SK-N-SH treated with all-trans-retinoic acid at 6 μM for 48 hours (cell line): ENCODE results near the gene KRT86.

Experiments used
- ATAC-seq: fragments of 200-7000 bp; cut with Tn5 transposase; 3 replicates; pipeline ENCODE4 v1.9.1; 2020; ENCODE audit warnings: mild to moderate bottlenecking, moderate library complexity
- ARNTL ChIP-seq: fragments of 450-650 bp; formaldehyde crosslinking; IDR thresholded peaks from 2 replicates; pipeline ENCODE4 v1.5.0; 2020; ENCODE audit warnings: low read depth, mild to moderate bottlenecking, moderate library complexity, borderline replicate concordance
- BACH2 ChIP-seq: fragments of 250-450 bp; sonication (Bioruptor Pico); IDR thresholded peaks from 2 replicates; pipeline ENCODE4 v1.9.0; 2021; ENCODE audit warnings: mild to moderate bottlenecking, borderline replicate concordance
- CSDC2 ChIP-seq: fragments of 250-450 bp; sonication (Bioruptor Pico); IDR thresholded peaks from 2 replicates; pipeline ENCODE4 v1.5.0; 2020; ENCODE audit warnings: mild to moderate bottlenecking, moderate library complexity
- ESRRG ChIP-seq: fragments of 250-450 bp; sonication (Bioruptor Pico); IDR thresholded peaks from 2 replicates; pipeline ENCODE4 v1.6.1; 2021; ENCODE audit warnings: mild to moderate bottlenecking
- GLIS3 ChIP-seq: fragments of 250-450 bp; sonication (Bioruptor Pico); IDR thresholded peaks from 2 replicates; pipeline ENCODE4 v1.5.0; 2020; ENCODE audit warnings: mild to moderate bottlenecking, moderate library complexity
- OSR1 ChIP-seq: fragments of 250-450 bp; sonication (Bioruptor Pico); IDR thresholded peaks from 2 replicates; pipeline ENCODE4 v1.8.0; 2022; ENCODE audit warnings: moderate library complexity, mild to moderate bottlenecking, inconsistent platforms
- PPARA ChIP-seq: fragments of 250-450 bp; sonication (Bioruptor Pico); IDR thresholded peaks from 2 replicates; pipeline ENCODE4 v1.5.0; 2020; ENCODE audit warnings: mild to moderate bottlenecking, borderline replicate concordance
- RARB ChIP-seq: fragments of 250-450 bp; sonication (Bioruptor Pico); IDR thresholded peaks from 2 replicates; pipeline ENCODE4 v1.8.0; 2021; ENCODE audit warnings: mild to moderate bottlenecking, moderate library complexity
- SNAI2 ChIP-seq: fragments of 250-450 bp; sonication (Bioruptor Pico); IDR thresholded peaks from 2 replicates; pipeline ENCODE4 v1.5.0; 2020; ENCODE audit warnings: mild to moderate bottlenecking, moderate library complexity
- TCF4 ChIP-seq: fragments of 250-450 bp; sonication (Bioruptor Pico); IDR thresholded peaks from 2 replicates; pipeline ENCODE4 v1.8.0; 2021; ENCODE audit warnings: mild to moderate bottlenecking, moderate library complexity, borderline replicate concordance
- TOX ChIP-seq: fragments of 250-450 bp; sonication (Bioruptor Pico); IDR thresholded peaks from 2 replicates; pipeline ENCODE4 v1.8.0; 2021; ENCODE audit warnings: mild to moderate bottlenecking, moderate library complexity, borderline replicate concordance
- ZFP3 ChIP-seq: fragments of 250-450 bp; sonication (Bioruptor Pico); IDR thresholded peaks from 2 replicates; pipeline ENCODE4 v1.5.0; 2020; ENCODE audit warnings: mild to moderate bottlenecking, moderate library complexity
- ZFP30 ChIP-seq: fragments of 450-650 bp; formaldehyde crosslinking; IDR thresholded peaks from 2 replicates; pipeline ENCODE4 v1.5.0; 2022; ENCODE audit warnings: mild to moderate bottlenecking, moderate library complexity
- ZNF565 ChIP-seq: fragments of 450-650 bp; formaldehyde crosslinking; conservative IDR thresholded peaks from 2 replicates; pipeline ENCODE4 v1.5.0; 2020; ENCODE audit warnings: low read depth, mild to moderate bottlenecking, moderate library complexity
- ZNF70 ChIP-seq: fragments of 450-650 bp; formaldehyde crosslinking; IDR thresholded peaks from 2 replicates; pipeline ENCODE4 v1.5.0; 2020; ENCODE audit warnings: mild to moderate bottlenecking, moderate library complexity
- ZNF8 ChIP-seq: fragments of 450-650 bp; formaldehyde crosslinking; IDR thresholded peaks from 2 replicates; pipeline ENCODE4 v1.5.0; 2020; ENCODE audit warnings: mild to moderate bottlenecking, moderate library complexity
- TF ChIP-seq, protein P1 (sequence below): fragments of 250-450 bp; sonication (Bioruptor Pico); IDR thresholded peaks from 2 replicates; pipeline ENCODE4 v1.5.1; 2020; ENCODE audit warnings: low read depth, mild to moderate bottlenecking, moderate library complexity
- TF ChIP-seq, protein P2 (sequence below): fragments of 250-450 bp; sonication (Bioruptor Pico); IDR thresholded peaks from 2 replicates; pipeline ENCODE4 v1.8.0; 2020; ENCODE audit warnings: mild to moderate bottlenecking, moderate library complexity, borderline replicate concordance
- TF ChIP-seq, protein P3 (sequence below): fragments of 250-450 bp; sonication (Bioruptor Pico); IDR thresholded peaks from 2 replicates; pipeline ENCODE4 v1.5.0; 2020; ENCODE audit warnings: mild to moderate bottlenecking, moderate library complexity
- TF ChIP-seq, protein P4 (sequence below): fragments of 250-450 bp; sonication (Bioruptor Pico); IDR thresholded peaks from 2 replicates; pipeline ENCODE4 v1.8.0; 2021; ENCODE audit warnings: low read depth, mild to moderate bottlenecking, moderate library complexity, borderline replicate concordance
- TF ChIP-seq, protein P5 (sequence below): fragments of 250-450 bp; sonication (Bioruptor Pico); IDR thresholded peaks from 2 replicates; pipeline ENCODE4 v1.5.1; 2021; ENCODE audit warnings: mild to moderate bottlenecking, moderate library complexity

The KRT86 gene

DNA sequence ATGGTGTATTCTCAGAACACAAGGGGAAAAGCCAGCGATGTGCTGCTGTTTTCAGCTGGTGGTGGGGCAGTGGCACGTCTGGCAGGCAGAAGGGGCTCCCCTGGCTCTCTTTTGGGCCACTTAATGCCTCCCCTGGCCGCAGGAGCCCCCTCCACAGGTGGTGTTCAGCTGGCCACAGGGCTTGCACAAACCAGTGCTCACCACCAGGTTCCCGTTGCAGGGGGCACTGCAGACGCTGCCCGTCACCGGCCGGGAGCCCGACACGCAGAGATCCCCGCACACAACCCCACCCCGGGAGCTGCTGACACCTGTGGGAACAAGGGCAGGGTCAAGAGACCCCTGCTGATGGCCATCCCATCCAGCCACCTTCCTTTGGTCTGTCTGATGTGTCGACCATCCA is 40.1 kb downstream of the KRT86 start (continued):
- TF ChIP-seq, protein P1, sequence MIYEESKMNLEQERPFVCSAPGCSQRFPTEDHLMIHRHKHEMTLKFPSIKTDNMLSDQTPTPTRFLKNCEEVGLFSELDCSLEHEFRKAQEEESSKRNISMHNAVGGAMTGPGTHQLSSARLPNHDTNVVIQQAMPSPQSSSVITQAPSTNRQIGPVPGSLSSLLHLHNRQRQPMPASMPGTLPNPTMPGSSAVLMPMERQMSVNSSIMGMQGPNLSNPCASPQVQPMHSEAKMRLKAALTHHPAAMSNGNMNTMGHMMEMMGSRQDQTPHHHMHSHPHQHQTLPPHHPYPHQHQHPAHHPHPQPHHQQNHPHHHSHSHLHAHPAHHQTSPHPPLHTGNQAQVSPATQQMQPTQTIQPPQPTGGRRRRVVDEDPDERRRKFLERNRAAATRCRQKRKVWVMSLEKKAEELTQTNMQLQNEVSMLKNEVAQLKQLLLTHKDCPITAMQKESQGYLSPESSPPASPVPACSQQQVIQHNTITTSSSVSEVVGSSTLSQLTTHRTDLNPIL (CRISPR knock-in tag) = no peak
- no peak for TF ChIP-seq CSDC2 (CRISPR knock-in tag)
- TF ChIP-seq, protein P2, sequence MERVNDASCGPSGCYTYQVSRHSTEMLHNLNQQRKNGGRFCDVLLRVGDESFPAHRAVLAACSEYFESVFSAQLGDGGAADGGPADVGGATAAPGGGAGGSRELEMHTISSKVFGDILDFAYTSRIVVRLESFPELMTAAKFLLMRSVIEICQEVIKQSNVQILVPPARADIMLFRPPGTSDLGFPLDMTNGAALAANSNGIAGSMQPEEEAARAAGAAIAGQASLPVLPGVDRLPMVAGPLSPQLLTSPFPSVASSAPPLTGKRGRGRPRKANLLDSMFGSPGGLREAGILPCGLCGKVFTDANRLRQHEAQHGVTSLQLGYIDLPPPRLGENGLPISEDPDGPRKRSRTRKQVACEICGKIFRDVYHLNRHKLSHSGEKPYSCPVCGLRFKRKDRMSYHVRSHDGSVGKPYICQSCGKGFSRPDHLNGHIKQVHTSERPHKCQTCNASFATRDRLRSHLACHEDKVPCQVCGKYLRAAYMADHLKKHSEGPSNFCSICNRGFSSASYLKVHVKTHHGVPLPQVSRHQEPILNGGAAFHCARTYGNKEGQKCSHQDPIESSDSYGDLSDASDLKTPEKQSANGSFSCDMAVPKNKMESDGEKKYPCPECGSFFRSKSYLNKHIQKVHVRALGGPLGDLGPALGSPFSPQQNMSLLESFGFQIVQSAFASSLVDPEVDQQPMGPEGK = no peak
- TF ChIP-seq GLIS3 (CRISPR knock-in tag) = no peak
- TF ChIP-seq, all 23 proteins: peak for 0

DNA sequence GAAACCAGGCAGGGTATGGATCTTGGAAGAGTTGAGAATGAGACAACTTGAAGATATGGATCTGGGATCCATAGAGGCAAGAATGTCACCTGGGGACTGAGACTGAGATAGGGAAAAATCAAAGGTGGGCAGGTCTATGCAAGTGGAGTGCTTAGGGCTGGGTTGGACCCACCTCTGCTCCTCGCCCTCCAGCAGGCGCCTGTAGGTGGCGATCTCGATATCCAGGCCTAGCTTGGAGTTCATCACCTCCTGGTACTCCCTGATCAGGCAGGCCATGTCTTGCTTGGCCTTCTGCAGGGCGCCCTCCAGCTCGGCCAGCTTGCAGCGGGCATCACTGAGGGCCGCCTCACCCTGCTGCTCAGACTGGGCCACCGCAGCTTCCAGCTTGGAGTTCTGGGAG is 41.3 kb downstream of the KRT86 start:
- peak; percentile 61 for ATAC-seq

DNA sequence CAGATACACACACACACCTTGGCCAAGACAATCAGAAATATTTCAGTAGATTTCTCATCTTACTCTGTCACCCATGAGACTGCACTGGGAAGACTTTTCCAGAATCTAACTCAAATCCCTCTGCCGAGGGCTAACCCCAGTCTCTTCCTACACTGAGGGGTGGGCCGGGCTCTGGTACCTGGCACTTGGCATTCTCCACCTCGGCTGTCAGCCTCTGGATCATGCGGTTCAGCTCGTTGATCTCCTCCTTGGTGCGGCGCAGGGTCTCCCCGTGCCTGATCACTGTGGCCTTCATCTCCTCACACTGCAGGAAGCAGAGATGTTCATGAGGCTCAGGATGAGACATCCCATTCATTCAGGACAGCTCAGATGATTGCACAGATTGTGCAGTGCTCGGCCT is 41.8 kb downstream of the KRT86 start:
- no peak for TF ChIP-seq GLIS3 (CRISPR knock-in tag)
- no peak for TF ChIP-seq ZNF8
- TF ChIP-seq, protein P3, sequence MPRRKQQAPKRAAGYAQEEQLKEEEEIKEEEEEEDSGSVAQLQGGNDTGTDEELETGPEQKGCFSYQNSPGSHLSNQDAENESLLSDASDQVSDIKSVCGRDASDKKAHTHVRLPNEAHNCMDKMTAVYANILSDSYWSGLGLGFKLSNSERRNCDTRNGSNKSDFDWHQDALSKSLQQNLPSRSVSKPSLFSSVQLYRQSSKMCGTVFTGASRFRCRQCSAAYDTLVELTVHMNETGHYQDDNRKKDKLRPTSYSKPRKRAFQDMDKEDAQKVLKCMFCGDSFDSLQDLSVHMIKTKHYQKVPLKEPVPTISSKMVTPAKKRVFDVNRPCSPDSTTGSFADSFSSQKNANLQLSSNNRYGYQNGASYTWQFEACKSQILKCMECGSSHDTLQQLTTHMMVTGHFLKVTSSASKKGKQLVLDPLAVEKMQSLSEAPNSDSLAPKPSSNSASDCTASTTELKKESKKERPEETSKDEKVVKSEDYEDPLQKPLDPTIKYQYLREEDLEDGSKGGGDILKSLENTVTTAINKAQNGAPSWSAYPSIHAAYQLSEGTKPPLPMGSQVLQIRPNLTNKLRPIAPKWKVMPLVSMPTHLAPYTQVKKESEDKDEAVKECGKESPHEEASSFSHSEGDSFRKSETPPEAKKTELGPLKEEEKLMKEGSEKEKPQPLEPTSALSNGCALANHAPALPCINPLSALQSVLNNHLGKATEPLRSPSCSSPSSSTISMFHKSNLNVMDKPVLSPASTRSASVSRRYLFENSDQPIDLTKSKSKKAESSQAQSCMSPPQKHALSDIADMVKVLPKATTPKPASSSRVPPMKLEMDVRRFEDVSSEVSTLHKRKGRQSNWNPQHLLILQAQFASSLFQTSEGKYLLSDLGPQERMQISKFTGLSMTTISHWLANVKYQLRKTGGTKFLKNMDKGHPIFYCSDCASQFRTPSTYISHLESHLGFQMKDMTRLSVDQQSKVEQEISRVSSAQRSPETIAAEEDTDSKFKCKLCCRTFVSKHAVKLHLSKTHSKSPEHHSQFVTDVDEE (CRISPR knock-in tag) = no peak
- no peak for TF ChIP-seq CSDC2 (CRISPR knock-in tag)
- no peak for TF ChIP-seq ZNF565 (CRISPR knock-in tag)
- no peak for TF ChIP-seq ZNF70 (CRISPR knock-in tag)
- TF ChIP-seq RARB (CRISPR knock-in tag) = no peak
- no peak for ATAC-seq

DNA sequence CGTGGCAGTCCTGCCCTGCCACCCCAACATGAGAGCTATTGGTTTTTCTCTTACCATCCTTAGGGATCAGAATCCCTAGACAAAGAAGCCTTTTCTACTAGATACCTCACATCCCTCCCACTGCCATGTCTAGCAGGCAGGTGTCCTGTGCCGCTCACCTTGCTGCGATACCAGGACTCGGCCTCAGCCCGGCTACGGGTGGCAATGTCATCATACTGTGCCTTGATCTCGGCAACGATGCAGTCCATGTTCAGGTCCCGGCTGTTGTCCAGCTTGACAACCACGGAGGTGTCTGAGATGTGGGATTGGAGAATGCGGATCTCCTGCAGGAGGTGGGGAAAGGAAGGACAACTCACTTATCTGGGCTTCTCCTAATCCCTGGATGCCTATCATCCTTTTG is 42.3 kb downstream of the KRT86 start:
- ATAC-seq = no peak
- TF ChIP-seq ESRRG (CRISPR knock-in tag) (no peak), ZNF565 (CRISPR knock-in tag) (no peak), SNAI2 (CRISPR knock-in tag) (no peak), ZFP30 (no peak), OSR1 (CRISPR knock-in tag) (no peak), CSDC2 (CRISPR knock-in tag) (no peak), BACH2 (no peak), ARNTL (no peak), RARB (CRISPR knock-in tag) (no peak), PPARA (no peak), ZNF70 (CRISPR knock-in tag) (no peak), ZFP3 (CRISPR knock-in tag) (no peak), TCF4 (no peak), TOX (CRISPR knock-in tag) (no peak)
- TF ChIP-seq, protein P3 (CRISPR knock-in tag) = no peak
- TF ChIP-seq, protein P1 (CRISPR knock-in tag) = no peak
- TF ChIP-seq, protein P4, sequence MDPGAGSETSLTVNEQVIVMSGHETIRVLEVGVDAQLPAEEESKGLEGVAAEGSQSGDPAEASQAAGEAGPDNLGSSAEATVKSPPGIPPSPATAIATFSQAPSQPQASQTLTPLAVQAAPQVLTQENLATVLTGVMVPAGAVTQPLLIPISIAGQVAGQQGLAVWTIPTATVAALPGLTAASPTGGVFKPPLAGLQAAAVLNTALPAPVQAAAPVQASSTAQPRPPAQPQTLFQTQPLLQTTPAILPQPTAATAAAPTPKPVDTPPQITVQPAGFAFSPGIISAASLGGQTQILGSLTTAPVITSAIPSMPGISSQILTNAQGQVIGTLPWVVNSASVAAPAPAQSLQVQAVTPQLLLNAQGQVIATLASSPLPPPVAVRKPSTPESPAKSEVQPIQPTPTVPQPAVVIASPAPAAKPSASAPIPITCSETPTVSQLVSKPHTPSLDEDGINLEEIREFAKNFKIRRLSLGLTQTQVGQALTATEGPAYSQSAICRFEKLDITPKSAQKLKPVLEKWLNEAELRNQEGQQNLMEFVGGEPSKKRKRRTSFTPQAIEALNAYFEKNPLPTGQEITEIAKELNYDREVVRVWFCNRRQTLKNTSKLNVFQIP (CRISPR knock-in tag) = no peak
- TF ChIP-seq, protein P5, sequence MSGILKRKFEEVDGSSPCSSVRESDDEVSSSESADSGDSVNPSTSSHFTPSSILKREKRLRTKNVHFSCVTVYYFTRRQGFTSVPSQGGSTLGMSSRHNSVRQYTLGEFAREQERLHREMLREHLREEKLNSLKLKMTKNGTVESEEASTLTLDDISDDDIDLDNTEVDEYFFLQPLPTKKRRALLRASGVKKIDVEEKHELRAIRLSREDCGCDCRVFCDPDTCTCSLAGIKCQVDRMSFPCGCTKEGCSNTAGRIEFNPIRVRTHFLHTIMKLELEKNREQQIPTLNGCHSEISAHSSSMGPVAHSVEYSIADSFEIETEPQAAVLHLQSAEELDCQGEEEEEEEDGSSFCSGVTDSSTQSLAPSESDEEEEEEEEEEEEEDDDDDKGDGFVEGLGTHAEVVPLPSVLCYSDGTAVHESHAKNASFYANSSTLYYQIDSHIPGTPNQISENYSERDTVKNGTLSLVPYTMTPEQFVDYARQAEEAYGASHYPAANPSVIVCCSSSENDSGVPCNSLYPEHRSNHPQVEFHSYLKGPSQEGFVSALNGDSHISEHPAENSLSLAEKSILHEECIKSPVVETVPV (CRISPR knock-in tag) = no peak
- TF ChIP-seq, protein P2 = no peak
